ENCODE measurements around the gene PIERCE2. TPM values are rescaled to one million over a fixed set of nuclear protein-coding genes. Genes with fewer than 3 reads are reported as not detected.
A peak's percentile ranks its signal among the peaks of the same experiment; 100 is the strongest.
"Not testable (repeated sequence)": the region's sequence is repeated elsewhere in the genome, so short reads cannot be mapped to it uniquely, and the experiment has no call there.

PIERCE2 gene
- total RNA-seq: 3.7 TPM

- FAIRE-seq (no peak), DNase-seq (ENCODE audit: low spot score in 2 of 2) (peak; percentile 83 to 90)
These were observed at the start of gene PIERCE2, which contains the start of gene CCPG1 for GRCh38 chr15:55408012-55408928. PIERCE2 (plus strand) TSS chr15:55408495; CDS start chr15:55408769, 274 bp downstream. CCPG1 (minus strand) TSS chr15:55408359; CDS start chr15:55389424, 18,935 bp downstream.

GRCh38 chr15:55360256-55360655 lies 48.0 kb upstream of the PIERCE2 start:
- DNase-seq (ENCODE audit: low spot score in 2 of 2): peak in 1 of 2 donors; percentile 16
- no peak for FAIRE-seq

GRCh38 chr15:55361048-55361447 lies 47.2 kb upstream of the PIERCE2 start:
- DNase-seq (ENCODE audit: low spot score in 2 of 2) (no peak), FAIRE-seq (no peak)

GRCh38 chr15:55362641-55363040 lies 45.7 kb upstream of the PIERCE2 start:
- DNase-seq (ENCODE audit: low spot score in 2 of 2) (no peak), FAIRE-seq (no peak)

- FAIRE-seq: no peak
These were observed 41.3 kb upstream of the PIERCE2 start for GRCh38 chr15:55366981-55367380.

GRCh38 chr15:55372701-55373440 lies 35.4 kb upstream of the PIERCE2 start:
- FAIRE-seq (no peak), DNase-seq (ENCODE audit: low spot score in 2 of 2) (no peak)

More at GRCh38 chr15:55366981-55367380, 41.3 kb upstream of the PIERCE2 start:
- DNase-seq (ENCODE audit: low spot score in 2 of 2): no peak

- FAIRE-seq (no peak), DNase-seq (ENCODE audit: low spot score in 2 of 2) (no peak)
These were observed 29.2 kb upstream of the PIERCE2 start for GRCh38 chr15:55379095-55379494.

GRCh38 chr15:55381595-55381994 lies 26.7 kb upstream of the PIERCE2 start:
- DNase-seq (ENCODE audit: low spot score in 2 of 2) (no peak), FAIRE-seq (no peak)

- FAIRE-seq: no peak
- no peak for DNase-seq (ENCODE audit: low spot score in 2 of 2)
These were observed 24.6 kb upstream of the PIERCE2 start for GRCh38 chr15:55383687-55384086.

GRCh38 chr15:55387027-55387426 lies 21.3 kb upstream of the PIERCE2 start:
- no peak for FAIRE-seq
- DNase-seq (ENCODE audit: low spot score in 2 of 2): no peak

GRCh38 chr15:55389264-55389607 lies 19.1 kb upstream of the PIERCE2 start:
- no peak for FAIRE-seq

GRCh38 chr15:55394694-55395093 lies 13.6 kb upstream of the PIERCE2 start:
- no peak for FAIRE-seq
- no peak for DNase-seq (ENCODE audit: low spot score in 2 of 2)

More at GRCh38 chr15:55389264-55389607, 19.1 kb upstream of the PIERCE2 start:
- no peak for DNase-seq (ENCODE audit: low spot score in 2 of 2)

- DNase-seq (ENCODE audit: low spot score in 2 of 2) (no peak), FAIRE-seq (no peak)
These were observed 10.1 kb upstream of the PIERCE2 start for GRCh38 chr15:55398243-55398642.

- FAIRE-seq; DNase-seq (ENCODE audit: low spot score in 2 of 2): not testable (repeated sequence)
These were observed 8.2 kb upstream of the PIERCE2 start for GRCh38 chr15:55400050-55400449.

GRCh38 chr15:55401786-55402246 lies 6.5 kb upstream of the PIERCE2 start:
- DNase-seq (ENCODE audit: low spot score in 2 of 2) (no peak), FAIRE-seq (no peak)

GRCh38 chr15:55402707-55403106 lies 5.6 kb upstream of the PIERCE2 start:
- FAIRE-seq (no peak), DNase-seq (ENCODE audit: low spot score in 2 of 2) (no peak)

GRCh38 chr15:55403531-55403930 lies 4.8 kb upstream of the PIERCE2 start:
- no peak for FAIRE-seq

GRCh38 chr15:55407498-55408011 lies 740 bp upstream of the PIERCE2 start:
- DNase-seq (ENCODE audit: low spot score in 2 of 2) (peak in 1 of 2 donors; percentile 20), FAIRE-seq (no peak)

More at GRCh38 chr15:55403531-55403930, 4.8 kb upstream of the PIERCE2 start:
- no peak for DNase-seq (ENCODE audit: low spot score in 2 of 2)

- not testable (repeated sequence) for FAIRE-seq; DNase-seq (ENCODE audit: low spot score in 2 of 2)
These were observed 681 bp downstream of the PIERCE2 start for GRCh38 chr15:55408976-55409375.

GRCh38 chr15:55417678-55418077 lies 9.4 kb downstream of the PIERCE2 start:
- not testable (repeated sequence) for DNase-seq (ENCODE audit: low spot score in 2 of 2); FAIRE-seq

All from frontal cortex (tissue), 4 donors.